ENCODE measurements around the gene MYH13. TPM values are rescaled to one million over a fixed set of nuclear protein-coding genes. Genes with fewer than 3 reads are reported as not detected.

Gene MYH13
- total RNA-seq, 4 donors from 2014 or later = not detected

DNA sequence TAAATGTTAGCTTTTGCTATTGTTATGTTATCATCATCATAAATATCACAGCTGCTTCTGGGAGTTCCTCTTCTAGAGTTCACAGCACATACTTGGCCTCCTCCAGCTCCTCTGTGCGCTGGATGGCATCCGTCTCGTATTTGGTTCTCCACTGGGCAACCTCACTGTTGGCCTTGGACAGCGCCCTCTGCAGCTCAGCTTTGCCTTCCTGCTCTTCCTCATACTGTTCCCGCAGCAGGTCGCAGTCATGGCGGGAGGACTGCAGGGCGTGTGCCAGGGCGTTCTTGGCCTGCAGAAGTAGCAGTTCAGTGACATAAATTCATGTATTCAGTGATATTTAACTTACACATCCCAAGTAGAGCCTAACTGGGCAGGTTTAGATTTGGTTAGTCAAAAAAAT, 25.5 kb upstream of the MYH13 start:
- TF ChIP-seq, protein P1, sequence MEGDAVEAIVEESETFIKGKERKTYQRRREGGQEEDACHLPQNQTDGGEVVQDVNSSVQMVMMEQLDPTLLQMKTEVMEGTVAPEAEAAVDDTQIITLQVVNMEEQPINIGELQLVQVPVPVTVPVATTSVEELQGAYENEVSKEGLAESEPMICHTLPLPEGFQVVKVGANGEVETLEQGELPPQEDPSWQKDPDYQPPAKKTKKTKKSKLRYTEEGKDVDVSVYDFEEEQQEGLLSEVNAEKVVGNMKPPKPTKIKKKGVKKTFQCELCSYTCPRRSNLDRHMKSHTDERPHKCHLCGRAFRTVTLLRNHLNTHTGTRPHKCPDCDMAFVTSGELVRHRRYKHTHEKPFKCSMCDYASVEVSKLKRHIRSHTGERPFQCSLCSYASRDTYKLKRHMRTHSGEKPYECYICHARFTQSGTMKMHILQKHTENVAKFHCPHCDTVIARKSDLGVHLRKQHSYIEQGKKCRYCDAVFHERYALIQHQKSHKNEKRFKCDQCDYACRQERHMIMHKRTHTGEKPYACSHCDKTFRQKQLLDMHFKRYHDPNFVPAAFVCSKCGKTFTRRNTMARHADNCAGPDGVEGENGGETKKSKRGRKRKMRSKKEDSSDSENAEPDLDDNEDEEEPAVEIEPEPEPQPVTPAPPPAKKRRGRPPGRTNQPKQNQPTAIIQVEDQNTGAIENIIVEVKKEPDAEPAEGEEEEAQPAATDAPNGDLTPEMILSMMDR (IDR thresholded peaks at IDR 0.05; ENCODE audit: low read depth) = no peak

DNA sequence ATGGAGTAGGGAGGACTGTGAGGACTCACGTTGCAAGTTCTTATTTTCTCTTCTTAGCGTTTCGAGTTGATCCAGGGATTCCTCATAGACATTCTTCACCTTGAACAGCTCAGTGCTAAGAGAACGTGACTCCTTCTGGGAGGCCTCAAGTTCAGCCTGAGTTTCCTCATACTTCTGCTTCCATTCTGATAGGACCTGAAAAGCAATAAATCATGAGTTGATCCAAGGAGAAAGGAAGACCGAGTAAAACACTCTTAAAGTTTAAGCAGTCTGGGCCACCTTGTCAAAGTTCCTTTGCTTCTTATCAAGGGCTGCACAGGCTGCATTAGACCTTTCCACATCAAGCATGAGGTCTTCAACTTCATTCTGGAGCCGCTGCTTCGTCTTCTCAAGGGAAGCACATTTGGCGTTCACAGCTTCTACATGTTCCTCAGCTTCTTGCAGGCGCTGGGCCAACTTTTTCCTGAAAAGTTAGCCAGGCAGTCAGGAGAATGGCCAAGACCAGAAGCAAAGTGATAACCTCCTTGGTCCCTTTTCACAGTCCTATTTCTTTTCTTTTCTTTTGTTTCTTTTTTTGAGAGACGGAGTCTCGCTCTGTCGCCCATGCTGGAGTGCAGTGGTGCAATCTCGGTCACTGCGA, 23.8 kb upstream of the MYH13 start:
- TF ChIP-seq, protein P1 (IDR thresholded peaks at IDR 0.05; ENCODE audit: low read depth) = no peak

DNA sequence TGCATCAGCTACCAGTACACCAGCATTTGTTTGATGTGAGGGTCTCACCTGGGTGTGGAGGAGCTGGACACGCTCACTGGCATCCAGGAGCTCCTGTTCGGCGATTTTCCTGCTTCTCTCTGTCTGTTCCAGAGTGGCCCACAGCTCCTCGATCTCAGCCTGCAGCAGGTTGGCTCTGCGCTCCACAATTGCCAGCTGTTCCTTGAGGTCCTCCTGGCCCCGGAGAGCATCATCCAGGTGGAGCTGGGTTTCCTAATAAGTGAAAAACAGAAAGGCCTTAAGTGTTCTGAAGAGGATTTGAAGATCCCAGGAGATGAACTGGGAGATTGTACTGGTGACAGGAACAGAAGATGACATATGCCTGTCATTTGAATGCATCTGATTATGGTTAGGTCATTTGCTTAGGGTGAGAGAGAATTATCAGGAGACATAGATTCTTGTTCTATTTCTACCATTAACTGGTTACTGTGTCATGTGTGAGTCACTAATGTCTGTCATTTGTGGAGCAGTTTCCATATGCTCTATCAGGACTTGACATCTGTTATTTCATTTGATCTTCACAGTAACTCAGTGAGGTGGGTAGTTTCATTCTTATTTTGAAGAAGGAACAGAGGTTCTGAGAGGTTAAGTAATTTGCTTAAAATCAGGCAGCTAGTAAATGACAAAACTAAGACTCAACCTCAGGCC, 21.5 kb upstream of the MYH13 start:
- TF ChIP-seq, protein P1 (IDR thresholded peaks at IDR 0.05; ENCODE audit: low read depth) = no peak

DNA sequence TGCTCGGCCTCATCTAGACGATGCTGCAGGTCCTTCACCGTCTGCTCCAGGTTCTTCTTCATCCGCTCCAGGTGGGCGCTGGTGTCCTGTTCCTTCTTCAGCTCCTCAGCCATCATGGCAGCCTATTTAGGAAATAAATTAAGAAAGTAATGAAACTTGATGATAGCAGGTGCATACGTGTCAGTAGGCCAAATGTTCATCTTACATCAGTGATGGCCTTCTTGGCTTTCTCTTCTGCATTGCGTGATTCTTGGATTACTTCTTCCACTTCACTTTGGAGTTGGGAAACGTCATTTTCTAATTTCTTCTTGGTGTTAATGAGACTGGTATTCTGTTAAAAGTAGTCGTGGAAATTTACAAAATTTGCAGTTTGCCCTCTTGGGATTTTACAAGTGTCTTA, 20.1 kb upstream of the MYH13 start:
- TF ChIP-seq, protein P1 (IDR thresholded peaks at IDR 0.05; ENCODE audit: low read depth) = no peak

DNA sequence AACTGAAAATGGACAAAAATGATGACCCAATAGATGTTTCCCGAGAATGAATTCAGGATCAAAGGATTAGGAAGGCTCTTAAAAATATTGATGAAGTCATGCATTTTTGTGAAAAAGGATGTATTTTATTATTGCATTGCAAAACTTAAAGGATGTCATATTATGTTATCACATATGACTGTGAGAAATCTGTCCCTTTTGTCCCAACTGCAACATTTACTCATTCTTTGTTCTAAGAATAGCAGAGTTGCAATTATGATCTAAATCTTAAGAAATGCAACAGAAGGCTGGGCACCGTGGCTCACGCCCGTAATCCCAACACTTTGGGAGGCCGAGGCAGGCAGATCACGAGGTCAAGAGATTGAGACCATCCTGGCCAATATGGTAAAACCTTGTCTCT, 13.1 kb upstream of the MYH13 start:
- TF ChIP-seq, protein P1 (IDR thresholded peaks at IDR 0.05; ENCODE audit: low read depth) = no peak

DNA sequence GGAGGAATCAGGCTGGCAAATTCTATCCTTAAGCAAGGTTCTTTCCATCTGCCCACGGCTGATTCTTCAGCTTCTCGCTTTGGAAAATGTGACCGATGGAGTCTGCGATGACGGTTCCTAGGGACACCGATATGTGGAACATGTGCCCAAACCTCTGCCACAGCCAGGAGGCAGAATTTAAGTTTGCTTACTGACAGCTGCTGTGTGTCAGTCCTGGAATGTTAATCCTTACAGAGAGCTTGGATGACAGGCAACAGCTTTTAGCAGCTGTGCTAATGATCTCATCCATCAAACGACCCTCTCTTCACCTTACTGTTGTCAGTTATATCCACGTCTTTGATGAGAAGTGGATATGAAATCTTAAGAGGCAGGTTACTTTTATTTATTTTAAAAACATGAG, 11.4 kb upstream of the MYH13 start:
- TF ChIP-seq, protein P1 (IDR thresholded peaks at IDR 0.05; ENCODE audit: low read depth) = no peak

DNA sequence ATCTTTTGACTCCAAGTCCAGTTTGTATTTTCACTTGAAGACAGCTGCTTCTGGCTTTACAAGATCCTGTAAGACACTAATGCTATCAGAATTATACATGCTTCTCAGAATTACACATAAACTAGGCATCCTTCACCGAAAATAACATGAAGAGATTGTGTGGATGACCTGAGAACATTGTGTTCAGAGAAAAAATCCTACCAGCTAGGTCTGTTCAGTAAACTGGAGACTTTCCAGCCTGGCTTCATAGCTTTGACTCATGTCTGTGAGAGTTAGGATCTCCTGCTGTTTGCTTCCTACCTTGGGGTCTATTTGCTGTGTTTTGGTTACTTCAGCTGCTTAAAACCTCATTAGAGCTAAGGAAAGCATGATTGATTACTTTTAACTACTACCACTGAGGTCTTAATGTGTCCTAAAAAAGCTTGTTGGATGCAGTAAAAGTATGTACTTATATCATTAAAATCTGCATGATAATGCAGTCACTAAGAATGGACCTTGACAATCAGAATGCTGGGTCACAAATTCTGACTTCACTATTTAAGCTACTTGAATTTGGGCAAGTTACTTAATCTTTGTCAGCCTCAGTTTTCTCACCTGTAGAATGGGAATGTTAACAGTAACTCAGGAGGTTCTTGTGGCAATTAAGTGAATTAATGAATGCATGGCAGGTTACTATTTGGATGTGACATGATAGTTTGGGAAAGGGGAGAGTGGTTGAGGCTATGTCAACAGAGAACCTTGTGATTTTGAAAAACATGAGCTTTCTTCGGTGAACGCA, 8.0 kb upstream of the MYH13 start:
- TF ChIP-seq, protein P1 (IDR thresholded peaks at IDR 0.05; ENCODE audit: low read depth) = no peak
